ENCODE results near the gene CRTC3.
"Not testable (repeated sequence)": the region's sequence is repeated elsewhere in the genome, so short reads cannot be mapped to it uniquely, and the experiment has no call there.

CRTC3 gene

DNA sequence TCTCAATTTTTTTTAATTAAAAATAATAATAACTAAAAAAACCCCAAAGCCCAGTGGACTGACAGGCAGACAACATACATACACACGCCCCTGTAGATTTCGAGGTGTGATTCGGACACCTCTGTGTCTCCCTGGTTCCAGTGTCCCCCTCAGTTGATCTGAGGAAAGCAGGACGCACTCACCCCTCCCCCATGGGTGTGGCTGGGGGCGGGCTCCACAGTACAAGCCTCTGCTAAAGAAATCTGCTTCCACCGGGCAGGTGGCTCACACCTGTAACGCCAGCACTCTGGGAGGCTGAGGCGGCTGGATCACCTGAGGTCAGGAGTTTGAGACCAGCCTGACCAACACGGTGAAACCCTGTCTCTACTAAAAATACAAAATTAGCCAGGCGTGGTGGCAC is 153.6 kb downstream of the CRTC3 start:
- DNase-seq: no peak

DNA sequence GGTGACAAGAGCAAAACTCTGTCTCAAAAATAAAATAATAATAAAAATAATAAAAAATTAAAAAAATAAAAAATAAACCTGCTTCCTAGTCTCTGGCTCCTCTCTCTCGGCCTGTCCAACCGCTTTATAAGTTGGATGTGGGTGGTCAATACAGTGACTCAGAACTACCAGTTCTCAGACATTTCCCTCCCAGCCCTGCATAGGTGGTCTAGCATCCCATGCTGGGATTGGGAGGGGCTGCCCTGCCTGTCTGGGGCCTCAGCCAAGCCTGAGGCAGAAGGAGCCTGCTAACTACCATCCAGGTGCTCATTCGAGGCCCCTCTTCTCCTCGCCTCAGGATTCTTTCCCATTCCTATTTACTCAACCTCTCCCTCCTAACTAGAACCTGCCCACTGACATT is 154.2 kb downstream of the CRTC3 start:
- no peak for DNase-seq

DNA sequence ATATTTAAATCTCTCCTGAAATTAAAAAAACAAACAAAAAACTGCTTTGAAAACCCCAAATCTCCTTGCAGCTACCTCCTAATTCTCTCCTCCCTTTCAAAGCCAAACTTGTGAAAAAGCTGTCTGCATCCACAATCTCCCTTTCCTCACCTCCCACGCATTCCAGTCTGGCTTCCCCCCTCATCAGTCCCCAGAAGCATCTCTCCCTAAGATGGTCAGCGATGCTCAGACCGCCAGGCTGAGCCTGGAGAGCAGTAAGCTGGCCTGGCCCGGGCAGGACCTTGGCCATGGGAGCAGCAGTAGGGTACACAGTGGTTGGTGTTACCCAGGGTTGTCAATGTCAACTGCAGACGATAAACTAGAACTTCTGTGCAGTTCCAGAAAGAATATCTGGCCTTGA is 154.6 kb downstream of the CRTC3 start:
- no peak for DNase-seq

DNA sequence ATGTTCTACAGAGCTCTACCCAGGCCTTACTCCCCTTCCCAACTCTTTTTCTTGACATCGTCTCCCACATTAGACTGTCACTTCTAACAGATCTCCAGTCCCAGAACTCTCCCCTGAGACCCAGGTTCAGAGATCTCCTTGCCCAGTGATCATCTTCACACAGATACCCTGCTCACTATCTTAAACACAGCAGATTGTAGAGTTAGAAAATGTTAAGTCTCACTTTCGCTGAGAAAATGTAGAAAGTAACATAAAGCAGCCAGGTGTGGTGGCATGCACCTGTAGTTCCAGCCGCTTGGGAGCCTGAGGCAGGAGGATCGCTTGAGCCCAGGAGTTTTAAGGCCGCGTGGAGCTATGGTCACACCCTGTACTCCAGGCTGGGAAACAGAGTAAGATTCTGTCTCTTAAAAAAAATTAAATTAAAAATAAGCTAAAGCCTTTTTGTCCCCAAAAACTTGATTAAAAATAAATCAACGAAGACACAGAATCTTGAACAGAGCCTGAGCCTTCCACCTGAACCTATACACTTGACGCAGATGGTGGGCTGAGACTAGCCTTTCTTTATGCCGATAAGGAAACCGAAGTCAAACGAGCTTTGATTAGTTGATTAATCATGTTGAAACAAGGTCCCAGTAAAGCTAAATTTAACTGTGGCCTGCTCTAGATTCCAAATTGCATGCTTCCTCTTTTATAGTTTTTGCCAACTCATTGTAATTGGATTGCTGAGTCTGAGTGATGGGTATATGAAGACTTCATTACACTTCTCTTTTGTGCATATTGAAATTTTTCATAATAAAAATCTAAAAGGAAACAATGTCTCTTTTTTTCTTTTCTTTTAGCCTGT is 156.1 kb downstream of the CRTC3 start:
- no peak for DNase-seq

- no peak for DNase-seq
These were observed 156.9 kb downstream of the CRTC3 start for GRCh38 chr15:90686435-90687218.

DNA sequence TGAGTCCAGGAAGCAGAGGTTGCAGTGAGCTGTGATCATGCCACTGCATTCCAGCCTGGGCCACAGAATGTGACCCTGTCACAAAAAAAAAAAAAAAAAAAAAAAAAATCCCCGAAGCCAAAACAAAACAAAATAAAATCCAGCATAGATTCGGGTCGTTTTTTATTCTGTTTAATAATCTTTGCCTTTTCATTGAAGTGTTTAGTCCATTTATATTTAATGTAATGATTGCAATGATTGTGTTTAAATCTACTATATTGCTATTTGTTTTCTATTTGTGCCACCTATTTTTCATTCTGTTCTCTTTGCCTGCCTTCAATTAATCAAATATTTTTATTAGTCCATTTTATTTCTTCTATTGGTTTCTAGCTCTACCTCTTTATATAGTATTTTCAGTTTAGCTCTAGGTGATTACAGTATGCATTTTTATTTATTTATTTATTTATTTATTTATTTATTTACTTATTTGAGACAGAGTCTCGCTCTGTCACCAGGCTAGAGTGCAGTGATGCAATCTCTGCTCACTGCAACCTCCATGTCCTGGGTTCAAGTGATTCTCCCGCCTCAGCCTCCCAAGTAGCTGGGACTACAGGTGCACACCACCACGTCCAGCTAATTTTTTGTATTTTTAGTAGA is 159.7 kb downstream of the CRTC3 start:
- not testable (repeated sequence) for DNase-seq

- DNase-seq: no peak
These were observed 160.9 kb downstream of the CRTC3 start for GRCh38 chr15:90690585-90690984.

DNA sequence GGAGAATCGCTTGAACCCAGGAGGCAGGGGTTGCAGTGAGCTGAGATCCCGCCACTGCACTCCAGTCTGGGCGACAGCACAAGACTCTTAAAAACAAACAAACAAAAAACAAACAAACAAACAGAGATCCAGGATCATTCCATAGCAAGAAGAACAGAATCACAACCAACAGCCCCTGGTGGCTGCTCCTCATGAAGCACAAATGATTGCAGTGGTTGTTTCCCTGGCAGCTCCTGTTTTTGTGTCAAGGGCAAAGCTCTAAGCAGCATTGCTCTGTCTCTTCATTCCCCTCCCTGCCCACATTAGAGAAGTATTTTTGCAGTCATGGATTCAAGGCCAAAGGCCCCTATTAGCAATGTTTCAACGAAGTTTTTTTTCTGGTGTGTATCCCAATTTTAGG is 161.6 kb downstream of the CRTC3 start:
- no peak for DNase-seq

DNA sequence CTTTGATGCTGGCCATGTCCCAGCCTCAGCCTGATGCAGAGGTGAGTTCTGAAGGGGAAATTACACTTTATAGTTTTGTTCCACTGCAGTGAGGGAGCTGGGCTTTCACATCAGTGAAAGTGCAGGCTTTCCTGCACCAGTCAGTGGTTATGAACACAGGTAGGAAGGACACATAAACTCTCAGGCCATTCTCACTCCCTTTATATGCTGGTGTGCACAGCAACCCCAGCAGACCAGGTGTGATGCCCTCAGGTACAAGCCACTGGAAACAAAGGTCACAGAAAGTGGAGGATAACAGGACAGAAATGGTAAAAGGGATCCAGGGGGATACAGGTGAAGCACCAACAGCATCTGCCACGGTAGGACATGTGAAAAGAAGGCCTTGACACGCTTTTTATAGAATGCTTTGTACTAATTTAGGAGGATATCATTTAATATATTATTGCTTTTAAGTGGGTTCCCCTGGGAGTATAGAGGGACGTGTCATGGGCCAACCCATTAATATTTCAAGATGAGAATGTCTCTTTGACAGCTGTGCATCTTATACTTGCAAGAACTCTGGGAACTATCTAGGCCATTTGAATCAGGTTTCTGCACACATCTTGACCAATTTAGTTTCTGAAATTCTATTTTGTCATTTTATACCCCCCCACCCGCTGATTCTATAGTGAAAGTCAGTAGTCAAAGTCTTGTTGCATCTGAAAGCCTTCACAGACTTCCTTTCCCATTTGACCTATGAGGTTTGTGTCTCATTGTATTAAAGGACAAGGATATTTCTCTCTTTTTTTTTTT is 162.5 kb downstream of the CRTC3 start:
- no peak for DNase-seq
